AG09309 (cell line): Measurements from ENCODE around the gene CYRIA.

Experiments
- DNase-seq: peaks from one replicate; pipeline ENCODE4 v3.0.0-alpha.2; 2010; ENCODE audit warnings: low read depth
- H3K4me3 ChIP-seq: 2 replicates; pipeline ENCODE4 v1.5.1; 2011; ENCODE audit warnings: mild to moderate bottlenecking, low read depth, low read length, moderate library complexity; ENCODE audit not compliant: control insufficient read depth
- TF ChIP-seq, protein P1 (sequence below): IDR thresholded peaks from 2 replicates; pipeline ENCODE4 v1.5.1; 2011; ENCODE audit warnings: mild to moderate bottlenecking, low read depth, low read length, inconsistent platforms; ENCODE audit not compliant: insufficient read depth, control insufficient read depth; ENCODE audit errors: missing control alignments

The CYRIA gene

DNA sequence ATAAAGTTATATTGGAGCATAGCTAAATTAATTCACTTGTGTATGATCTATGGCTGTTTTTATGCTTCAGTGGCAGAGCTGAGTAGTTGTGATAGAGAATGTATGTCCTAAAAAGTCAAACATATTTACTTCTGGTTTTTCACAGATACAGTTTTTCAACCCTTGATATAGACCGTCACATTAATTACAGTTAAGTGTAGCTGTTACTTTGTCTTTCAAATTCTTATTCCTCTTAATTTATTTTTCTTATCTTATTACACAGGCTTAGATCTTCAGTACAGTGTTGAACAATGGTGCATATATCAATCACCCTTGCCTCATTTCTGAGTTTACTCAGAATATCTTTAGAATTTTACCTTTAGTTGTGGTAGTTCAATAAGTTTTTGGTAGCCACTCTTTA is 12.2 kb upstream of the CYRIA start:
- H3K4me3 ChIP-seq = no peak overlapping the region
- TF ChIP-seq, protein P1, sequence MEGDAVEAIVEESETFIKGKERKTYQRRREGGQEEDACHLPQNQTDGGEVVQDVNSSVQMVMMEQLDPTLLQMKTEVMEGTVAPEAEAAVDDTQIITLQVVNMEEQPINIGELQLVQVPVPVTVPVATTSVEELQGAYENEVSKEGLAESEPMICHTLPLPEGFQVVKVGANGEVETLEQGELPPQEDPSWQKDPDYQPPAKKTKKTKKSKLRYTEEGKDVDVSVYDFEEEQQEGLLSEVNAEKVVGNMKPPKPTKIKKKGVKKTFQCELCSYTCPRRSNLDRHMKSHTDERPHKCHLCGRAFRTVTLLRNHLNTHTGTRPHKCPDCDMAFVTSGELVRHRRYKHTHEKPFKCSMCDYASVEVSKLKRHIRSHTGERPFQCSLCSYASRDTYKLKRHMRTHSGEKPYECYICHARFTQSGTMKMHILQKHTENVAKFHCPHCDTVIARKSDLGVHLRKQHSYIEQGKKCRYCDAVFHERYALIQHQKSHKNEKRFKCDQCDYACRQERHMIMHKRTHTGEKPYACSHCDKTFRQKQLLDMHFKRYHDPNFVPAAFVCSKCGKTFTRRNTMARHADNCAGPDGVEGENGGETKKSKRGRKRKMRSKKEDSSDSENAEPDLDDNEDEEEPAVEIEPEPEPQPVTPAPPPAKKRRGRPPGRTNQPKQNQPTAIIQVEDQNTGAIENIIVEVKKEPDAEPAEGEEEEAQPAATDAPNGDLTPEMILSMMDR = no peak
- DNase-seq = no peak

DNA sequence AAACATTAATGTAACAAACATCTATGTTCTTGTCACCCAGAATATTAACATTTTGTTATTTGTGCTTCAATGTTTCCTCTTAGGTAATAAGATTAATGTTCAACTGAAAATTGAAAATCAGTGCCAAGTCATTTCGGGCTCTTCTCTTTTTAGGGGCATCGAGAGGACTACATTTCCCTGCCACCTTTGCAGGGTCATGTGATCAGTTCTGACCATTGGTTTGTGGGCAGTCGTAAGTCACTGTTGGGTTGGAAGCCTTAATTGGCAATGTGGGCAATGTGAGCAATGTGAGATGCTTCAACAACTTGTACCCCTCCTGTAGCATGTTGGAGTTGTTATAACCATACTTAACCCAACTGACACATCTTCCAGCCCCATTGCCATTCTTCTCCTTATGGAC is 10.1 kb upstream of the CYRIA start:
- H3K4me3 ChIP-seq = no peak overlapping the region
- TF ChIP-seq, protein P1 = no peak
- no peak for DNase-seq

DNA sequence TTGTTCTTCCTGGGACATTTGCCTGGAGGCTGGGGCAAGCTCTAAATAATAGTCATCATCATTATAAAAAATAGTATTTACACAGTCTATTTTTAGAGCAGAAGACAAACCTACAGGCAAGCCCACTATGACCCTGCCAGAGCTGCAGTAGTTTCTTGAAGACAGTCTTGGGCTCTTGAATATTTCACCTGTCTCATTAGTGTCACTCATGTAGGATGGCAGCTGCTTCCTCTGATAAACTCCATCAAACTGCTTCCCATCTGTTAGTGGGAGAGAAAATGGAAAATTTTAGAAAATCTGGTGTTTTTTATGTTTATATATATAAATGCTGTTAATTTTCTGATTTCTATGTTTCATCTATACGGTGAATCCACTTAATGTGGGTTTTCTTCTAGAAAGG is 8.5 kb upstream of the CYRIA start:
- no peak overlapping the region for H3K4me3 ChIP-seq
- DNase-seq = no peak
- TF ChIP-seq, protein P1 = no peak

DNA sequence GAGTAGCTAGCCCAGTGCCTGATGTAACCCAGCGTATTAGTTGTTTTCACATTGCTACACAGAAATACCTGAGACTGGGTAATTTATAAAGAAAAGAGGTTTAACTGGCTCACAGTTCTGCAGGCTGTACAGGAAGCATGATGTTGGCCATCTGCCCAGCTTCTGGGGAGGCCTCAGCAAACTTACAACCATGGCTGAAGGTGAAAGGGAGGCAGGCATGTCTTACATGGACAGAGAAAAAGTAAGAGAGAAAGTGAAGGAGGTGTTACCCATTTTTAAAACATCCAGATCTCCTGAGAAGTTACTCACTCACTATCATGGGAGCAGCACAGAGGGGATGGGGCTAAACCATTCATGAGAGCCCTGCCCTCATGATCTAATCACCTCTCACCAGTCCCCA is 6.1 kb upstream of the CYRIA start:
- no peak for DNase-seq
- TF ChIP-seq, protein P1 = no peak
- no peak overlapping the region for H3K4me3 ChIP-seq

DNA sequence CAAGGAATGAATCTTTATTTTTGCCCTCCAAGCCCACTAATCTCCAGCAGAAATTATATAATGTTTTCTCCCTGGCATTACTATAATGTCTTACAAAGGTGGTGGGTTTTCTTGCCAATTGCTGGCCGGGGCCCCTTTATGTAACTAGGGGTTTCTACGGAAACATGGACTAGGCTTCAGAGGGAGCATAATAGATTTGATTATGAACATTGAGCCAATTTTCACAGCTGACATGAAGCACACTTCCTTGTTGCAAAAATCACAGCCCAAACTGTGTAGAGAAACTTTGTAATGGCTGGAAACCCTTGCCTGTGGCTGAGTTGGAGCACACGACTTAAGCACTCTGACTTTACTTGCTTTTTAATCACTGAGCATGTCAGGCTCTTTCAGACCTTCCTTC is 3.8 kb upstream of the CYRIA start:
- TF ChIP-seq, protein P1 = no peak
- DNase-seq = no peak
- no peak overlapping the region for H3K4me3 ChIP-seq

DNA sequence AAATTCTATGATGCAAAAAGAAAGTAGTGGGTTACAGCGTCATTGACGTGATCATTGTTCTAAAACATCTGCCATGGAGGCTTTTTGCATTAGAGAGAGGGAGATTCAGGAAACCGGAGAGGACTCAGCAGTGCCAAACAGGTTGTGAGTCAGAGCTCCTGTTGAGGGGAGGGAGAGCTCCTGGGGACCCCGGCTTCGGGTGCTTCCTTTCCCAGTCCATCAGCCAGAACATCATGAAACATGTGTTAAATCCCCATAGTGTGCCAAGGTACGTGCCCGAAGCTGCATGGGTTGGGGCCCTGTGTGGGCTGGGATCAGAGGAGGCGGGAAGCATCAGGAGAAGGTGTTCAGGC is 791 bp upstream of the CYRIA start:
- DNase-seq = no peak
- no peak overlapping the region; the same call in 1 of the 2 replicates for H3K4me3 ChIP-seq

More for the DNA sequence above, 791 bp upstream of the CYRIA start:
- TF ChIP-seq, protein P1 = no peak
